T-helper 1 cell (primary cell): Measurements from ENCODE around the gene TAT.
"Not testable (repeated sequence)": the region's sequence is repeated elsewhere in the genome, so short reads cannot be mapped to it uniquely, and the experiment has no call there.

Experiments used
- DNase-seq, 5 donors: peaks; one replicate each; pipeline ENCODE4 v3.0.0-alpha.2; 2012 to 2020

TAT gene

GRCh38 chr16:71584543-71585317, 7.8 kb upstream of the TAT start:
- no peak for DNase-seq

GRCh38 chr16:71582553-71582848, 5.6 kb upstream of the TAT start:
- DNase-seq = not testable (repeated sequence)

GRCh38 chr16:71574702-71575101, 2.2 kb downstream of the TAT start:
- DNase-seq = no peak

- DNase-seq = no peak
Measured at GRCh38 chr16:71573387-71574094, 3.4 kb downstream of the TAT start.

DNA sequence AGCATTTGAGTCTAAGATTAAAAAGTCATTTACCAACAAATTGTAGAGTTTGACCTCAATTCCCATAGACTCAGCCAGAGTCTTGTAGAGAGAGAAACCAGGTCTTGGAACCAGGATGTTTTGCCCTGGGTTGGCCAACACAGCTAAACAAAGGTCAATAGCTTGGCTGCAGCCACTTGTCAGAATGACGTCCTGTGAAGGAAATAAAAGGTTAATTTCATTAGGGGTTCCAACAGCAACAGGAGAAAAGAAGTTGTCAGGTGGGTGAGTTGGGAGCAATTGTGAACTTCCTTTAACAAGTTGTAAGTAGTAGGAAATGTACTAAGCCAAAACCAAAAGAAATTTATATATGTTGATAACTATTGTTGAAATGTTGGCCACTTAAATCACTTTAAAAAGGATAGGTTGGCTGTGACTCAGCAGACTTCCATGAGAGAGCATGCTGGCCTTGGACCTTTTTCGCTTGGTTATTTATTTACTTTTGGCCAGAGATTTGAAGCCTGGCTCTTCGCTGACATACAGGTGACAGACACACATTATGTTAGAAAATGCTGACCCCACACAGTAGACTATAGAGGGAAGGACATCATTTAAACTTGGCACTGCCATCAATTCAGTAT, 4.3 kb downstream of the TAT start:
- DNase-seq = no peak

DNA sequence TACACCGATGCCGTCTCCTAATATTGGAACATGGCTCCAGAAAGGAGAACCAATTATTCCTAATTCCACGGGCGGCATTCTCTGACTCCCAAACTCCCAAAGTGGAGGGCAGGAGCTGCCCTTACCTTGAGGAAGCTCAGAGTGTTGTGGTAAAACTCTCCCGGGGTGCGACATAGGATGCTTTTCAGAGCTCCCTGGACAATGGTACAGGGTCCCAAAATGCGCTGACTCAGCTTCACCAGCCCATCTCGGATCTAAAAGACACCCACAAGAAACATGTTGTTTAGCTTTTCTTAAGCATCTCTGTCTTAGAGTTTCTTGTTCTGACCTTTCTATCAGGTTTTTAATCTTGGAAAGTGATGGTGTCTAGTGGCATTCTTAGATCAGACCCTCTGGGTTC, 6.7 kb downstream of the TAT start:
- DNase-seq = no peak

DNA sequence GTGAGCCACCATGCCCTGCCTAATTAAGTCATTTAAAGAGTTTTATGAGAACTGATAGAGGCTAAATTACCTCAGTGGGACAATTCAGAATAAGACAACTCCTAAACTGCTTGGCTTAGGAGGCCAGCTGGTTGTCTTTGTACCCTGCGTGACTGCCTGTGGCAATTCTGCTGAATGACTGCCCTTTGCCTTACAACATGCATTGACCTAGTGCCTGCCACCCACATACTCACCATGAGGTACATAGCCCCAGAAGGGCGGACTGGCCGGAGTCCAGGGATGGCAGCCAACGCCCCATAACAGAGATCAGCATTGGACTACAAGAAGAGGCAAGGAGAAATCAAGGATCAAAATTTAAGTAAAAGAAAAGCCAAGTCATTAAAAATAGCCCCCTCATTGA, 7.3 kb downstream of the TAT start:
- no peak for DNase-seq

- no peak for DNase-seq
Measured at GRCh38 chr16:71568551-71568950, 8.3 kb downstream of the TAT start.

- no peak for DNase-seq
Measured at GRCh38 chr16:71567931-71568330, 9.0 kb downstream of the TAT start.

- DNase-seq = no peak
Measured at GRCh38 chr16:71565812-71566700, 10.8 kb downstream of the TAT start.

DNA sequence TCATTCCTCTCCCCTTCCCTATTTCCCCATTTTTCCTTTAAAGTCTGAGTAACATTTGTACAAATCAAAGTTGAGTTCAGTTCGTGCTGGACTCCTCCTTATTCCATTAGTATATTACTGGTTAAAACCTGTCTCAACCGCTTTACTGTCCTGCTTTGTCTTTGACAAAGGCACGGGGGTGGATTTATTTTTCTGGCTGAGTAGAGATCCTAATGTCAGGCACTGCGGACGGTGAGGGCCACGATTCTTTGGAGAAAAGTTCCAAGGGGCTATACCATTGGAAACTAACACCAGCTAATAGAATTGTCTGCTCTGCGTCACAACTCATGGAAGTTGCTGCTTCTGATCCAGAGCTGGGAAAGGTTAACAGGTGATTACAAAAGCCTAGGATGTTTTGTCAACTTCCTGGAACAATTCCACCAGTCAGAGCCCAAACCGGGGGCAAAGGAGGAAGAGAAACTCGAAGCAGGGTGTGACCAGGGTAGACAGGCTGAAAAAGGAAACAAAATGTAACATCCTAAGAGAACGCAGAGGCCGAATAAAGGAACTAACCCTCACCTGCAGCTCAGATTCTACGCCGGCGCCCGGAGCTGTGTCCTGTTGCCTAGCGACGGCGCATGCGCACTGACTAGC, 12.4 kb downstream of the TAT start:
- DNase-seq = peak in 1 of 5 donors; percentile 0

- no peak for DNase-seq
Measured at GRCh38 chr16:71562552-71562951, 14.3 kb downstream of the TAT start.

DNA sequence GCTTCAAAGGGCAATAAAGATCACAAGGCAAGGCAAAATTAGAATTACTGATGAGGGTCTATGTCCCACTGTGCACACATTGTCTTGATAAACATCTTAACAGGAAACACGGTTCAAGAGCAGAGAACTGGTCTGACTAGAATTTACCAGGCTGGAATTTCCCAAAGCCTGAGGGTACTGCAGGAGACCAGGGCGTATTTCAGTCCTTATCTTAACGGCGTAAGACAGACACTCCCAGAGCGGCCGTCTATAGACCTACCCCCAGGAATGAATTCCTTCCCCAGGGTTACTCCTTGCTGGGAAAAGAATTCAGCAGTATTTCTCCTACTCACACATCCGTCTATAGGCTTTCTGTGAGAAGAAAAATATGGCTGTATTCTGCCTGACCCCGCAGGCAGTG, 15.0 kb downstream of the TAT start:
- DNase-seq = not testable (repeated sequence)

GRCh38 chr16:71559855-71560254, 17.0 kb downstream of the TAT start:
- DNase-seq = no peak

DNA sequence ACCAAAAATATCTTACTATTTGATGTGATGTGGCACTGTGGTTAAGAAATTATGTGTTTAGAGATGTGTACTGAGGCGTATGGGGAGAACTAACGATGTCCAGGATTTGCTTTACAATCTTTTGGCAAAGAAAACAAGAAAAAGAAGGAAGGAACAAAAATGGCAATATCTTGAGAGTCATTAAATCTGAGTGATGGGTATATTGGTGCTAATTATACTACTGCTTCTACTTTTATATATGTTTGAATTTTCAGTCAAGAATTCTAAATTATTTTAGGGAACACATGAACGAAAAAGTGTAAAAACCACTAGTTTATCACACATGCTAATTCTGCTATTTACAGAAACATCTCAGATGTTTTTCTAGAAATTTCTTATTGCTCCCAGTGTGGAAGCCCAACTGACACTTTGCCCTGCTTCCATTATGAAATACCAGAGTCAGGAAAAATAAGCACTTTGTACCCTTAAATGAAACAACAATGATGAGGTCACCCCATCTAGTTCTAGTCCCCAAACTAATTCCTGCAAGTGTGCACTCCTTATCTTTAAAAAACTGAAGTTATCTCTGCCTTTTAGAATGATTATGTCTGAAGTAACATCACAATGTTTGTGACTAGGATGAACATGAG, 18.8 kb downstream of the TAT start:
- DNase-seq = no peak

DNA sequence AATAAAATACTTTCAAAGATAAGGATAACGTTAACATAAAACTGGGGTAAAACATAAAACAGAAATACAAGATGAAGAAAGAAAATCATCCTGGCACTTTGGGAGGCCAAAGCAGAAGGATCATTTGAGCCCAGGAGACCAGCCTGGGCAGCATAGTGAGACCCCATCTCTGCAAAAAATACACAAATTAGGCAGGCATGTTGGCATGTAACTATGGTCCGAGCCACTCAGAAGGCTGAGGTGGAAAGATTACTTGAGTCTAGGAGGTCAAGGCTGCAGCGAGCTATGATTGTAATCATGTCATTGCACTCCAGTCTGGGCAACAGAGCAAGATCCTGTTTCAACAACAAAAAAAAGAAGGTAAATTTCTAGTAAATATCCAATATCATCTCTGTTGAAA, 19.6 kb downstream of the TAT start:
- DNase-seq = no peak

DNA sequence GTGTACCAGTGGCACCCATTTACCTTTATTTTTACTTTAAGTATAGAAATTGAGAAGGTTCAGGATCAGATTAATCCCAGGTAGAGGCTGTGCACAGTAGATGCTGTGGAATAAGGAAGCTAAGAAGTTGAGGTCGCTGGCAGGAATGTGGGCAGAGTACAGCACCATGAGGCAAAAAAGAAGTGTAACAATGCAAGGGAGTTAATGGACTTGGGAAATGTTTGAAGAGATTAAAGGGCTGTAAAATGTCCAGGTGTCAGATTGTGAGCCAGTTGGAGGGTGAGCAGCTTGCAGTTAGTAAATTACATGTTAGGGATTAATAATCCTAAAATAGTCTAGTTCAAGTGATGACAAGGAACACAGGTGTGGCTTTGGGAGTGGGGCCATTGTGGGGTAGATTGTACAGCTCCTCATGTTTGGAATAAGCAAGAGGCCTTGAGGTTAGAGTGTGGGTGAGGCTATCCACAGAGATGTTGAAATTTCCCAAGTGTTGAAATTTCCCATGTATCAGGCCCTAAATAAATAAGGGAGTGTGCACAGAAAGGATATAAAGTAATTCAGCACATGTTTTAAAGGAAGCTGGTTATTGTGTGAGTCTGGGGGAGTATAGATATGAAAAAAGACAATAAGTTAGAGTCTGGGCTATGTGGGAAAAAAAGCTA, 21.5 kb downstream of the TAT start:
- DNase-seq = no peak

DNA sequence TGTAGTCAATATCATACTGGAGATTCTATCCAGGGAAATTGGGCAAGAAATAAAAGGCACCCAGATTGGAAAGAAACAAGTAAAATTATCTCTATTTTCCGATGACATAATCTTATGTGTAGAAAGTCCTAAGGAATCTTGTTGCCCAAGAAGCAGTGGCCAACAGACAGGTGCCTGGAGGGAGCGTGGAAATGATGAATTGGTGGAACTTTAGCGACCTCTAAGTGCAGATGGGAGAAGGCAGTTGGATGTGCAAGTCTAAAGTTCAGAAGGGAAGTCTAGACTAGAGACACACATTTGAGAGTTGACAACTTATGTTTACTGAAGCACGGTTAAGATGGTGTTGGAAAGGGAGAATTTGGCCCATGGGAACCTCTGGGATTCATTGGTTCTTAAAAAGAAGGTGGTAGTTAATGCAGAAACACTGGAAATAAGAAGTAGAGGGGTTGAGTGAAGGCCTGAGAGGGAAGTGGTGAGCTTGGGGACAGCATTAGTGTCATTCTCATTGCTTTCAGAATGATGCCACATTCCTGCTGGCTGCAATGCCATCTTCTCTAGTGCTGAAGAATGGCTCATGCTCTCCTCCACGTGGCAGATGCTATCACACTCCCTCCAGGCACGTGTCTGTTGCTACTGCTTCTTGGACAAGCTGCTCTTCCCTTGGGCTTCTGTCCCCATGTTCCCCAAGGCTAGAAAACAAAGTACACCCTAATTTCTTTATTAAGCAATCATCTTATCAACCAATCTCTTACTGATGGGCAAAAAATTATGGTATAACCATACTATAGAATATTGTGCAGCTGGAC, 24.0 kb downstream of the TAT start:
- no peak for DNase-seq

- no peak for DNase-seq
Measured at GRCh38 chr16:71547168-71547567, 29.7 kb downstream of the TAT start.

- DNase-seq = peak; percentile 19 to 50 (median 22)
Measured at GRCh38 chr16:71542377-71542776, 34.5 kb downstream of the TAT start.

DNA sequence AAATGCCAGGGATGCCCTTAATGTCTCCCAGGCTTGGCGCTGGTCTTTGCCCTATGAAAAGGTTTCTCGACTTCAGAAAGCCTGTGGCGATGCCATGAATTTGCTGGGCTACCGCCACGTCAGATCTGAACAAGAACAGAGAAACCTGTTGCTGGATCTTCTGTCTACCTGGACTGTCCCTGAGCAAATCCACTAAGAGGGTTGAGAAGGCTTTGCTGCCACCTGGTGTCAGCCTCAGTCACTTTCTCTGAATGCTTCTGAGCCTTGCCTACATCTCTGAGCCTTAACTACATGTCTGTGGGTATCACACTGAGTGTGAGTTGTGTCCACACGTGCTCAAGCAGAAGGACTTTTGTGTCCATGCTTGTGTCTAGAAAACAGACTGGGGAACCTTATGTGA, 39.2 kb downstream of the TAT start:
- peak in 3 of 5 donors; percentile 5 to 11 (median 5) for DNase-seq
